Measurements from ENCODE around the gene SERINC1.

DNA sequence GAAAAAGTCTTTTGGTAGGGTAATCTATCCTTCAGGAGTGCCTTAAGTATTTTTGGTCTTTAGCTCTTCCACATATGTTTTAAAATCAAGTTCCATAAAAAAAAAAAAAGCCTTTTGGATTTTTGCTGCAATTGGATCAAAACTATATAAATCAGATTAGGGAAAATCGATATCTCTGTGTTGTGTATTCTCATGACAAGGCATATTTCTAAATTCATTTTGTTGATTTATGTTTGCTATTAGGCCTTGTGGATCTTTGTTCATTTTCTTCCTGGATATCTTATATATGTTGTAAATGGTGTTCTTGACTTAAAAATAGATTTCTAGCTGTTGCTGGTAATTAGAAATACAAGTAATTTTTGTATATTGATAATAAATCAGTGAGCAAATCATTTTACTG is 63.4 kb downstream of the SERINC1 start:
- TF ChIP-seq CTCF (IDR thresholded peaks at IDR 0.05) (no peak), EZH2phosphoT487 (IDR thresholded peaks at IDR 0.05) (no peak), EZH2 (IDR thresholded peaks at IDR 0.05) (no peak)

Measured in neural progenitor cell (in vitro differentiated cells).